Measurements from ENCODE around the gene CERS6. TPM values are rescaled to one million over a fixed set of nuclear protein-coding genes. Genes with fewer than 3 reads are reported as not detected.

CERS6 gene
- total and polyA plus RNA-seq, 2 donors from 2014 or later: 9.4 to 18.8 TPM

DNA sequence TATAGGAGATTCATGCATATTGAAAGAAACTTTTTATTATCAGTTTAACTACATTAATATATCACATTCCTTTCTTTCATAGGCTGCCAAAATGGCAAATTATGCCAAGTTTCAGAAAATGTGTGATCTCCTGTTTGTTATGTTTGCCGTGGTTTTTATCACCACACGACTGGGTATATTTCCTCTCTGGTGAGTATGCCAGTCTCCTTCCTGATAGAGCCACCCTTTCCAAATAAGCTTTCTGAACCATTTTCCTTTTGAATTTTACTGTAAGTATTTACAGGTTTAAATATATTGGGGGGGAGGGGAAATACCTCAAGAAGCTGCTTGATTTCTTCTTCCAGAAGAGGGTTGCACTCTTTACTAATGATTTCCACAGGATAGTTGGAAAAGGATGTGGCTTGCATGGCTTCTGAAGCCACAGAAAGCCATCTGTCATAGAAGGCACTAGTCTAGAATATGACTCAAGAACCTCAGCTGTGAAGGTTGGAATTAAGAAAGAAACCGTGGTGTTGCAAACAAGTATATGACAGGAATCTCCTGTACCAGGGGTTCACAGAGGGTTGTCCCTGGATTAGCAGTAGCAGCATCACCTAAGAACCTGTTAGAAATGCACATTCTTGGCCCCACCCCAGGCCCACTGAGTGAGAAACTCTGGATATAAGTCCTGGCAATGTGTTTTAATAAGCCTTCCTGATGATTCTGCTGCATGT lies 261.9 kb downstream of the CERS6 start:
- H3K27me3 ChIP-seq (ENCODE audit: control insufficient read depth, insufficient read depth, low read length): no peaks in the 10 kb centered on the region
- no peak for FAIRE-seq
- no peak for DNase-seq
- no peaks in the 10 kb centered on the region for H3K9me3 ChIP-seq (ENCODE audit: control insufficient read depth in 2 of 3, insufficient read depth in 1 of 3, low read length in 3 of 3)
- H3K9ac ChIP-seq (ENCODE audit: low read length in 3 of 3): no peak overlapping the region
- H3K36me3 ChIP-seq (ENCODE audit: control insufficient read depth in 2 of 3, insufficient read depth in 3 of 3, low read length in 3 of 3): peaks cover 0 to 7% (median 0%) of the 10 kb centered on the region in 3 donors
- TF ChIP-seq, protein P1, sequence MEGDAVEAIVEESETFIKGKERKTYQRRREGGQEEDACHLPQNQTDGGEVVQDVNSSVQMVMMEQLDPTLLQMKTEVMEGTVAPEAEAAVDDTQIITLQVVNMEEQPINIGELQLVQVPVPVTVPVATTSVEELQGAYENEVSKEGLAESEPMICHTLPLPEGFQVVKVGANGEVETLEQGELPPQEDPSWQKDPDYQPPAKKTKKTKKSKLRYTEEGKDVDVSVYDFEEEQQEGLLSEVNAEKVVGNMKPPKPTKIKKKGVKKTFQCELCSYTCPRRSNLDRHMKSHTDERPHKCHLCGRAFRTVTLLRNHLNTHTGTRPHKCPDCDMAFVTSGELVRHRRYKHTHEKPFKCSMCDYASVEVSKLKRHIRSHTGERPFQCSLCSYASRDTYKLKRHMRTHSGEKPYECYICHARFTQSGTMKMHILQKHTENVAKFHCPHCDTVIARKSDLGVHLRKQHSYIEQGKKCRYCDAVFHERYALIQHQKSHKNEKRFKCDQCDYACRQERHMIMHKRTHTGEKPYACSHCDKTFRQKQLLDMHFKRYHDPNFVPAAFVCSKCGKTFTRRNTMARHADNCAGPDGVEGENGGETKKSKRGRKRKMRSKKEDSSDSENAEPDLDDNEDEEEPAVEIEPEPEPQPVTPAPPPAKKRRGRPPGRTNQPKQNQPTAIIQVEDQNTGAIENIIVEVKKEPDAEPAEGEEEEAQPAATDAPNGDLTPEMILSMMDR (IDR thresholded peaks at IDR 0.05; ENCODE audit: borderline replicate concordance, extremely low read depth, insufficient read depth): no peak
- no peak overlapping the region for H3K27ac ChIP-seq (ENCODE audit: low read depth in 2 of 2, low read length in 2 of 2)
- no peak overlapping the region for H3K4me3 ChIP-seq (ENCODE audit: low read length in 3 of 3)
- no peaks in the 10 kb centered on the region for H3K4me1 ChIP-seq (ENCODE audit: control insufficient read depth in 2 of 3, insufficient read depth in 2 of 3, low read depth in 1 of 3, low read length in 3 of 3)
- intact Hi-C loops (cut with DNase I): no loop called here

DNA sequence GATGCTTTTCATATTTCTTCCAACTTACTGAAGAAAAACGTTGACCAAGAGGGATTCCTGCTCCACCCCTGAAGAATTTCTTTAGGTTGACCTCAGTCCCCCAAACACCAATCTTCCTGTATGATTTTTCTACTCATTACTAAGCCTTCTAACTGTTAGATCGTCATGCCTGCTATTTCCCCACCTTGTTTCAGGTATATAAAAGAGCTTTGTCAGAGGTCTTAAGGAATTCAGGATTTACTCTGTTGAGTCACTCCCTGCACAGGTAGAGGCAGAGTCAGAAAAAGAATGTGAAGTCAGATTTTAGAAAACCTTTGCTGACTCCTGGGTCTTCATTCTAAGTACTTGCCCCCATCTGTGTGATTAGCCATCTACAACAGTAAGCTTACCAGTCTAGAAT lies 262.6 kb downstream of the CERS6 start:
- no peak for DNase-seq
- Histone ChIP-seq H3K27me3 (ENCODE audit: control insufficient read depth, insufficient read depth, low read length) (no peaks in the 10 kb centered on the region), H3K9me3 (ENCODE audit: control insufficient read depth in 2 of 3, insufficient read depth in 1 of 3, low read length in 3 of 3) (no peaks in the 10 kb centered on the region), H3K27ac (ENCODE audit: low read depth in 2 of 2, low read length in 2 of 2) (no peak overlapping the region), H3K4me3 (ENCODE audit: low read length in 3 of 3) (no peak overlapping the region), H3K4me1 (ENCODE audit: control insufficient read depth in 2 of 3, insufficient read depth in 2 of 3, low read depth in 1 of 3, low read length in 3 of 3) (no peaks in the 10 kb centered on the region), H3K9ac (ENCODE audit: low read length in 3 of 3) (no peak overlapping the region), H3K36me3 (ENCODE audit: control insufficient read depth in 2 of 3, insufficient read depth in 3 of 3, low read length in 3 of 3) (peaks cover 0 to 7% (median 0%) of the 10 kb centered on the region in 3 donors)
- no peak for FAIRE-seq
- intact Hi-C loops (cut with DNase I): no loop called here
- TF ChIP-seq, protein P1 (IDR thresholded peaks at IDR 0.05; ENCODE audit: borderline replicate concordance, extremely low read depth, insufficient read depth): no peak

DNA sequence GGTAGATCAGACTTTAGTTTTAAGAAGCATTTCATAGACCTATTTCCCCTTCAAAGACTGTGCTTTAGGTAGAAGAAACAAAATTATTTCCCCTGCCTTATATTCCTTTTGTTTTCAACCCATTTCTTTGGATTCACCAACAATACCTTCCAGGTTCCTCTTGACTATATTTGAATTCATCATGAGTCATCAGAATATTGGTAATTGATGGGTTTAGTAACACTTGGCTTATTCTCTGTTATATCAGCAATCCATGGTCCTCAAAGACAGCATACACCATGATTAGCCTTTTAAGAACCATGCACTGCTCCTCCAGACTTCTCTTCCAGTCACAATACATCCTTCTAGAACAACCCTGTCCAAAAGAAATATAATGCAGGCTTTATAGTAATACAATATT lies 263.4 kb downstream of the CERS6 start:
- Histone ChIP-seq H3K4me1 (ENCODE audit: control insufficient read depth in 2 of 3, insufficient read depth in 2 of 3, low read depth in 1 of 3, low read length in 3 of 3) (no peaks in the 10 kb centered on the region), H3K27ac (ENCODE audit: low read depth in 2 of 2, low read length in 2 of 2) (no peak overlapping the region), H3K9me3 (ENCODE audit: control insufficient read depth in 2 of 3, insufficient read depth in 1 of 3, low read length in 3 of 3) (no peaks in the 10 kb centered on the region), H3K9ac (ENCODE audit: low read length in 3 of 3) (no peak overlapping the region), H3K27me3 (ENCODE audit: control insufficient read depth, insufficient read depth, low read length) (no peaks in the 10 kb centered on the region), H3K4me3 (ENCODE audit: low read length in 3 of 3) (no peak overlapping the region), H3K36me3 (ENCODE audit: control insufficient read depth in 2 of 3, insufficient read depth in 3 of 3, low read length in 3 of 3) (peaks cover 0 to 7% (median 0%) of the 10 kb centered on the region in 3 donors)
- DNase-seq (no peak), FAIRE-seq (no peak)
- TF ChIP-seq, protein P1 (IDR thresholded peaks at IDR 0.05; ENCODE audit: borderline replicate concordance, extremely low read depth, insufficient read depth): no peak
- intact Hi-C loops (cut with DNase I): no loop called here

Measured in kidney (tissue), 14 donors.